B cell (primary cell): Measurements from ENCODE around the gene ITPKB. TPM values are rescaled to one million over a fixed set of nuclear protein-coding genes. Genes with fewer than 3 reads are reported as not detected.

Experiments
- ATAC-seq: fragments of 200-7000 bp; cut with Tn5 transposase; one replicate; pipeline ENCODE4 v1.10.0; 2021; ENCODE audit warnings: low read depth, mild to moderate bottlenecking, moderate number of reproducible peaks, moderate library complexity
- CTCF ChIA-PET: fragments of 350-600 bp; sonication (Branson Sonifier 250); formaldehyde crosslinking; loops from one replicate; lab custom pipeline; 2021; ENCODE audit warnings: antibody characterized with exemption, inconsistent platforms; lab: Charles Lee
- POLR2A ChIA-PET: fragments of 350-600 bp; sonication (Branson Sonifier 250); formaldehyde crosslinking; loops from one replicate; lab custom pipeline; 2021; ENCODE audit warnings: antibody characterized with exemption; lab: Charles Lee
- DNase-seq: peaks from one replicate; pipeline ENCODE4 v3.0.0; 2013
- H2AFZ ChIP-seq: 2 replicates; pipeline ENCODE4 v1.6.1; 2012; ENCODE audit warnings: mild to moderate bottlenecking, low read depth, low read length; ENCODE audit not compliant: insufficient read depth, poor library complexity, severe bottlenecking
- H3K27ac ChIP-seq, 2 donors: 1 replicate in 1 of 2; 2 replicates in 1 of 2; pipeline ENCODE4 v1.5.1; 2012 to 2013; ENCODE audit warnings: low read length in 2 of 2, mild to moderate bottlenecking in 2 of 2, moderate library complexity in 1 of 2
- H3K27me3 ChIP-seq, 4 experiments: fragments of 200-600 bp in 1 of 4; sonication (generic) in 1 of 4; replicated peaks in 1 of 4; 1 replicate in 2 of 4; 2 replicates in 2 of 4; pipeline versions ENCODE4 v1.6.1 to v1.7.0; 2013 to 2016; ENCODE audit warnings: low read length in 3 of 4, mild to moderate bottlenecking in 2 of 4, mixed read lengths in 1 of 4, moderate library complexity in 1 of 4; ENCODE audit not compliant: insufficient read depth in 4 of 4, control insufficient read depth in 3 of 4; ENCODE audit errors: control extremely low read depth in 1 of 4
- H3K36me3 ChIP-seq, 2 experiments: replicated peaks in 1 of 2; 1 replicate in 1 of 2; 2 replicates in 1 of 2; pipeline versions ENCODE4 v1.6.1 to v1.7.1; 2013; ENCODE audit warnings: low read length in 1 of 2; ENCODE audit not compliant: insufficient read depth in 2 of 2, control insufficient read depth in 1 of 2; ENCODE audit errors: control extremely low read depth in 1 of 2, extremely low read depth in 1 of 2
- H3K4me1 ChIP-seq, 2 donors: fragments of 200-600 bp in 1 of 2; sonication (generic) in 1 of 2; 1 replicate in 1 of 2; 2 replicates in 1 of 2; pipeline versions ENCODE4 v1.5.1 to v1.6.1; 2013 to 2017; ENCODE audit warnings: low read length in 2 of 2; ENCODE audit not compliant: control insufficient read depth in 2 of 2, insufficient read depth in 2 of 2
- H3K4me2 ChIP-seq: replicated peaks from 2 replicates; pipeline ENCODE3; 2012; ENCODE audit warnings: mild to moderate bottlenecking, low read depth, low read length; ENCODE audit not compliant: poor library complexity, severe bottlenecking
- H3K4me3 ChIP-seq, 5 experiments: fragments of 200-600 bp in 1 of 5; sonication (generic) in 1 of 5; 1 replicate in 3 of 5; 2 replicates in 2 of 5; pipeline versions ENCODE4 v1.5.1 to v1.7.0; 2011 to 2016; ENCODE audit warnings: low read length in 4 of 5, mild to moderate bottlenecking in 4 of 5, low read depth in 2 of 5, control low read depth in 1 of 5, moderate library complexity in 1 of 5; ENCODE audit not compliant: insufficient read depth in 1 of 5; ENCODE audit errors: control extremely low read depth in 1 of 5, extremely low read depth in 1 of 5
- H3K79me2 ChIP-seq: fragments of 200-600 bp; sonication (generic); one replicate; pipeline ENCODE4 v1.6.0; 2016; ENCODE audit warnings: low read length; ENCODE audit not compliant: control insufficient read depth, insufficient read depth
- H3K9ac ChIP-seq: fragments of 200-600 bp; sonication (generic); 2 replicates; pipeline ENCODE4 v1.6.1; 2017; ENCODE audit warnings: mild to moderate bottlenecking, low read length, moderate library complexity
- H3K9me3 ChIP-seq, 3 donors: one replicate each; pipeline versions ENCODE4 v1.6.1 to v1.7.1; 2013; ENCODE audit warnings: low read length in 2 of 3; ENCODE audit not compliant: control insufficient read depth in 2 of 3, insufficient read depth in 1 of 3; ENCODE audit errors: control extremely low read depth in 1 of 3
- H4K20me1 ChIP-seq: 2 replicates; pipeline ENCODE4 v1.6.0; 2012; ENCODE audit warnings: mild to moderate bottlenecking, low read length; ENCODE audit not compliant: insufficient read depth, control insufficient read depth, poor library complexity, severe bottlenecking
- H3K27ac Mint-ChIP-seq: one replicate; pipeline ENCODE4 v1.8.0; 2021; ENCODE audit warnings: mixed read lengths
- H3K27me3 Mint-ChIP-seq: one replicate; pipeline ENCODE4 v1.8.0; 2021; ENCODE audit warnings: mixed read lengths
- H3K4me1 Mint-ChIP-seq: one replicate; pipeline ENCODE4 v1.8.0; 2021; ENCODE audit warnings: mixed read lengths
- H3K4me3 Mint-ChIP-seq: one replicate; pipeline ENCODE4 v1.8.0; 2021; ENCODE audit warnings: mixed read lengths
- H3K9me3 Mint-ChIP-seq: one replicate; pipeline ENCODE4 v1.8.0; 2022; ENCODE audit warnings: mixed read lengths; ENCODE audit not compliant: insufficient read depth
- EZH2 ChIP-seq: IDR thresholded peaks from 2 replicates; pipeline ENCODE4 v1.6.1; 2012; ENCODE audit warnings: borderline replicate concordance, low read depth, mild to moderate bottlenecking, moderate library complexity, low read length; ENCODE audit not compliant: insufficient read depth, poor library complexity, severe bottlenecking
- WGBS: methylation state at CpG from one replicate; pipeline ENCODE4 v1.1.5; 2013; ENCODE audit warnings: missing lambda C conversion rate; ENCODE audit not compliant: insufficient coverage; 5-methylcytosine and 5-hydroxymethylcytosine counted together
- intact Hi-C: fragments of 100-400 bp; cut with micrococcal nuclease; formaldehyde crosslinking; loops from one replicate; pipeline ENCODE4 v1.10.0; 2022
- polyA plus RNA-seq: library from polyadenylated mRNA; depleted of rRNA; stranded (reverse); fragments of >200 nt; gene quantifications from 2 replicates; pipeline ENCODE4 v1.2.3, GENCODE V29; 2012
- total RNA-seq, 2 donors: library from RNA; stranded (reverse); fragments of 120-200 nt in 1 of 2; gene quantifications; 1 replicate in 1 of 2; 2 replicates in 1 of 2; pipeline versions ENCODE4 v1.2.3 to v1.2.4, GENCODE V29; 2013 to 2022
- TF ChIP-seq, protein P1 (sequence below): fragments of 200-600 bp; IDR thresholded peaks from one replicate; pipeline ENCODE4 v1.8.0; 2022; ENCODE audit warnings: antibody characterized with exemption, mild to moderate bottlenecking

Gene ITPKB
- total and polyA plus RNA-seq, 2 donors (not counting 1 experiment from before 2014, with no cell fraction given): 21.8 to 93.5 TPM

GRCh38 chr1:226631229-226632000 is 107.7 kb downstream of the ITPKB start:
- DNase-seq: peak; percentile 10
- Histone ChIP-seq H3K9ac (no peak overlapping the region), H3K4me1 (peaks cover 50 to 63% of the 10 kb centered on the region in 2 donors), H3K36me3 (peaks cover 0 to 25% of the 10 kb centered on the region in 2 experiments), H3K4me2 (no peak overlapping the region), H4K20me1 (no peaks in the 10 kb centered on the region), H3K9me3 (peaks cover 0 to 12% (median 4%) of the 10 kb centered on the region in 3 donors), H3K27ac (peak overlapping the region; percentile 70 to 77), H3K4me3 (no peak overlapping the region), H3K27me3 (no peaks in the 10 kb centered on the region), H3K79me2 (no peaks in the 10 kb centered on the region), H2AFZ (no peak overlapping the region)
- Mint-ChIP-seq H3K9me3 (no peaks in the 10 kb centered on the region), H3K27ac (peak overlapping the region; percentile 58), H3K4me1 (peaks cover 67% of the 10 kb centered on the region), H3K4me3 (peak overlapping the region; percentile 14), H3K27me3 (no peaks in the 10 kb centered on the region)
- 83% methylated on average over 9 of the region's 10 CpGs for WGBS
- ChIA-PET POLR2A (interaction anchor here (1.3 kb wide), 1 partner anchor 46 kb away, joined by 3 read pairs; no protein-coding TSS in a partner anchor), CTCF (interaction anchor here (0.7 to 16.3 kb wide), 10 partner anchors 13 to 195 kb away, joined by 3 to 278 read pairs (median 8); no protein-coding TSS in a partner anchor)
- TF ChIP-seq, protein P1, sequence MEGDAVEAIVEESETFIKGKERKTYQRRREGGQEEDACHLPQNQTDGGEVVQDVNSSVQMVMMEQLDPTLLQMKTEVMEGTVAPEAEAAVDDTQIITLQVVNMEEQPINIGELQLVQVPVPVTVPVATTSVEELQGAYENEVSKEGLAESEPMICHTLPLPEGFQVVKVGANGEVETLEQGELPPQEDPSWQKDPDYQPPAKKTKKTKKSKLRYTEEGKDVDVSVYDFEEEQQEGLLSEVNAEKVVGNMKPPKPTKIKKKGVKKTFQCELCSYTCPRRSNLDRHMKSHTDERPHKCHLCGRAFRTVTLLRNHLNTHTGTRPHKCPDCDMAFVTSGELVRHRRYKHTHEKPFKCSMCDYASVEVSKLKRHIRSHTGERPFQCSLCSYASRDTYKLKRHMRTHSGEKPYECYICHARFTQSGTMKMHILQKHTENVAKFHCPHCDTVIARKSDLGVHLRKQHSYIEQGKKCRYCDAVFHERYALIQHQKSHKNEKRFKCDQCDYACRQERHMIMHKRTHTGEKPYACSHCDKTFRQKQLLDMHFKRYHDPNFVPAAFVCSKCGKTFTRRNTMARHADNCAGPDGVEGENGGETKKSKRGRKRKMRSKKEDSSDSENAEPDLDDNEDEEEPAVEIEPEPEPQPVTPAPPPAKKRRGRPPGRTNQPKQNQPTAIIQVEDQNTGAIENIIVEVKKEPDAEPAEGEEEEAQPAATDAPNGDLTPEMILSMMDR: no peak
- TF ChIP-seq EZH2: no peak
- intact Hi-C loops: loop anchor here (5.0 kb wide), 1 partner anchor 1106 kb away; the partner anchor contains the start of genes JMJD4 and SNAP47
- ATAC-seq: no peak

DNA sequence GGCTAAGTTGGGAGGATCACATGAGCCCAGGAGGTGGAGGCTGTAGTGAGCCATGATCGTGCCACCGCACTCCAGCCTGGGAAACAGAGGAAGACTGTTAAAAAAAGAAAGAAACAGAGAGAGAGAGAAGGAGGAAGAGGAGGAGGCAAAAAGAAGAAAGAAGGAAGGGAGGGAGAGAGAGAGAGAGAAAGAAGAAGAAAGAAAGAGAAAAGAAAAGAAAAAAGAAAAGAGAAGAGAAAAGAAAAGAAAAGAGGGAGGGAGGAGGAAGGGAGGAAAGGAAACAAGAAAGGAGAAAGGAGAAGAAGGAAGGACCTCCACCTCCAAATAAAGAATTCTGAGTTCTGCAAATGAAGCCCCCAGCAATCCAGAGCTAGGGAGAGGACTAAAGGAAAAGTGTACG is 108.5 kb downstream of the ITPKB start:
- Mint-ChIP-seq H3K27ac (peak overlapping the region; percentile 41), H3K27me3 (no peaks in the 10 kb centered on the region), H3K4me3 (no peak overlapping the region), H3K4me1 (peaks cover 66% of the 10 kb centered on the region), H3K9me3 (no peaks in the 10 kb centered on the region)
- no peak for DNase-seq
- no peak overlapping the region for H3K9ac ChIP-seq
- peaks cover 0 to 22% of the 10 kb centered on the region in 2 experiments for H3K36me3 ChIP-seq
- WGBS: 100% methylated on average over 2 of the region's 3 CpGs
- no peaks in the 10 kb centered on the region for H3K79me2 ChIP-seq
- no peak overlapping the region for H2AFZ ChIP-seq
- POLR2A ChIA-PET: no interaction called here
- no peaks in the 10 kb centered on the region for H3K27me3 ChIP-seq
- no peak for ATAC-seq
- H3K9me3 ChIP-seq: peaks cover 0 to 12% (median 4%) of the 10 kb centered on the region in 3 donors
- H3K4me1 ChIP-seq: peaks cover 55 to 61% of the 10 kb centered on the region in 2 donors
- CTCF ChIA-PET: interaction anchor here (1.0 to 16.3 kb wide), 7 partner anchors 14 to 196 kb away, joined by 3 to 278 read pairs (median 5); no protein-coding TSS in a partner anchor
- no peak overlapping the region for H3K4me3 ChIP-seq
- TF ChIP-seq, protein P1: no peak
- no peak for TF ChIP-seq EZH2
- no peak overlapping the region for H3K27ac ChIP-seq
- no peaks in the 10 kb centered on the region for H4K20me1 ChIP-seq
- no peak overlapping the region for H3K4me2 ChIP-seq
- intact Hi-C loops: loop anchor here (5.0 kb wide), 1 partner anchor 1107 kb away; the partner anchor contains the start of genes JMJD4 and SNAP47
